Measurements from ENCODE around the gene KIAA0825.

Gene KIAA0825

GRCh38 chr5:94618493-94619328, at the start of gene KIAA0825, which contains the start of gene SLF1:
Gene KIAA0825 (minus strand): TSS chr5:94618604. CDS start chr5:94537126, 81,478 bp downstream.
Gene SLF1 (plus strand): TSS chr5:94618669. CDS start chr5:94628811, 10,142 bp downstream.
- TF ChIP-seq CTCF (IDR thresholded peaks at IDR 0.05), result no peak
- peak; percentile 85 for DNase-seq
- peak within 1 kb of the TSS; percentile 88 for H3K27ac Mint-ChIP-seq
- no peaks in the 10 kb centered on the region for H3K36me3 Mint-ChIP-seq (ENCODE audit: low read depth)
- no peaks in the 10 kb centered on the region for H3K27me3 Mint-ChIP-seq (ENCODE audit: low read depth, poor library complexity)
- H3K9me3 Mint-ChIP-seq, result no peaks in the 10 kb centered on the region
- peaks cover 40% of the 10 kb centered on the region for H3K4me1 Mint-ChIP-seq
- H3K4me3 Mint-ChIP-seq, result peak within 1 kb of the TSS; percentile 88

GRCh38 chr5:94667937-94668336, 49.5 kb upstream of the KIAA0825 start:
- DNase-seq, result no peak
- H3K27me3 Mint-ChIP-seq (ENCODE audit: low read depth, poor library complexity), result no peaks in the 10 kb centered on the region
- H3K4me3 Mint-ChIP-seq, result no peak overlapping the region
- TF ChIP-seq CTCF (IDR thresholded peaks at IDR 0.05), result no peak
- H3K4me1 Mint-ChIP-seq, result no peaks in the 10 kb centered on the region
- H3K9me3 Mint-ChIP-seq, result no peaks in the 10 kb centered on the region
- H3K27ac Mint-ChIP-seq, result no peak overlapping the region
- peaks cover 32% of the 10 kb centered on the region for H3K36me3 Mint-ChIP-seq (ENCODE audit: low read depth)

- DNase-seq, result no peak
- H3K27ac Mint-ChIP-seq, result peak overlapping the region; percentile 72
- no peaks in the 10 kb centered on the region for H3K27me3 Mint-ChIP-seq (ENCODE audit: low read depth, poor library complexity)
- no peaks in the 10 kb centered on the region for H3K4me1 Mint-ChIP-seq
- H3K9me3 Mint-ChIP-seq, result peaks cover 39% of the 10 kb centered on the region
- no peak for TF ChIP-seq CTCF (IDR thresholded peaks at IDR 0.05)
- peaks cover 52% of the 10 kb centered on the region for H3K36me3 Mint-ChIP-seq (ENCODE audit: low read depth)
- no peak overlapping the region for H3K4me3 Mint-ChIP-seq
Observed at GRCh38 chr5:94661086-94661485, 42.7 kb upstream of the KIAA0825 start.

GRCh38 chr5:94660506-94660905, 42.1 kb upstream of the KIAA0825 start:
- Mint-ChIP-seq H3K27ac (no peak overlapping the region), H3K4me3 (no peak overlapping the region), H3K9me3 (peaks cover 45% of the 10 kb centered on the region), H3K4me1 (no peaks in the 10 kb centered on the region), H3K27me3 (ENCODE audit: low read depth, poor library complexity) (no peaks in the 10 kb centered on the region), H3K36me3 (ENCODE audit: low read depth) (peaks cover 57% of the 10 kb centered on the region)
- TF ChIP-seq CTCF (IDR thresholded peaks at IDR 0.05), result no peak
- DNase-seq, result no peak

- Mint-ChIP-seq H3K36me3 (ENCODE audit: low read depth) (peaks cover 75% of the 10 kb centered on the region), H3K4me3 (no peak overlapping the region), H3K27me3 (ENCODE audit: low read depth, poor library complexity) (no peaks in the 10 kb centered on the region), H3K4me1 (no peaks in the 10 kb centered on the region), H3K27ac (no peak overlapping the region), H3K9me3 (peaks cover 66% of the 10 kb centered on the region)
- no peak for DNase-seq
- TF ChIP-seq CTCF (IDR thresholded peaks at IDR 0.05), result no peak
Observed at GRCh38 chr5:94658272-94658671, 39.9 kb upstream of the KIAA0825 start.

- TF ChIP-seq CTCF (IDR thresholded peaks at IDR 0.05), result no peak
- H3K4me1 Mint-ChIP-seq, result no peaks in the 10 kb centered on the region
- H3K27ac Mint-ChIP-seq, result no peak overlapping the region
- peaks cover 50% of the 10 kb centered on the region for H3K36me3 Mint-ChIP-seq (ENCODE audit: low read depth)
- no peak overlapping the region for H3K4me3 Mint-ChIP-seq
- H3K27me3 Mint-ChIP-seq (ENCODE audit: low read depth, poor library complexity), result no peaks in the 10 kb centered on the region
- no peak for DNase-seq
- H3K9me3 Mint-ChIP-seq, result peaks cover 23% of the 10 kb centered on the region
Observed at GRCh38 chr5:94649874-94650273, 31.5 kb upstream of the KIAA0825 start.
